Prostate gland (tissue), 2 donors: ENCODE measurements around the gene SLC43A2. TPM values are rescaled to one million over a fixed set of nuclear protein-coding genes. Genes with fewer than 3 reads are reported as not detected.

Experiments
- DNase-seq: peaks from one replicate; pipeline ENCODE4 v3.0.0-alpha.2; 2019; ENCODE audit warnings: low spot score
- H3K27ac ChIP-seq, 2 donors: fragments of 200-600 bp; sonication (generic); 2 replicates each; pipeline ENCODE4 v1.5.1; 2017 to 2019
- H3K27me3 ChIP-seq: fragments of 200-600 bp; sonication (generic); replicated peaks from 2 replicates; pipeline ENCODE4 v1.5.1; 2019; ENCODE audit not compliant: insufficient read depth
- H3K36me3 ChIP-seq, 2 donors: fragments of 200-600 bp; sonication (generic); 1 replicate in 1 of 2; 2 replicates in 1 of 2; pipeline versions ENCODE4 v1.5.1 to v1.8.1; 2017 to 2019
- H3K4me1 ChIP-seq: fragments of 200-600 bp; sonication (generic); replicated peaks from 2 replicates; pipeline ENCODE4 v1.5.1; 2019
- H3K4me3 ChIP-seq, 2 donors: fragments of 200-600 bp; sonication (generic); 2 replicates each; pipeline ENCODE4 v1.5.1; 2017 to 2019
- H3K9me3 ChIP-seq: fragments of 200-600 bp; sonication (generic); 2 replicates; pipeline ENCODE4 v1.5.1; 2017
- POLR2A ChIP-seq: fragments of 450-650 bp; IDR thresholded peaks from one replicate; pipeline ENCODE4 v1.6.1; 2016; ENCODE audit warnings: antibody characterized with exemption, mild to moderate bottlenecking
- POLR2AphosphoS5 ChIP-seq: sonication (generic); formaldehyde crosslinking; IDR thresholded peaks from one replicate; pipeline ENCODE4 v1.6.1; 2017; ENCODE audit warnings: antibody characterized with exemption
- WGBS: methylation state at CpG from one replicate; pipeline ENCODE4 v1.1.5; 2018; 5-methylcytosine and 5-hydroxymethylcytosine counted together
- intact Hi-C: fragments of 100-400 bp; cut with DNase I; formaldehyde crosslinking; loops from one replicate; pipeline ENCODE4 v1.14.2; 2022
- total RNA-seq, 2 donors: library from RNA; depleted of rRNA; stranded (reverse); fragments of >200 nt; gene quantifications; one replicate each; pipeline ENCODE4 v1.1.0, GENCODE V29; 2016
- TF ChIP-seq, protein P1 (sequence below), 4 experiments: fragments of 200-600 bp in 2 of 4; fragments of 450-650 bp in 2 of 4; sonication (generic) in 2 of 4; IDR thresholded peaks; 1 replicate in 3 of 4; 2 replicates in 1 of 4; pipeline ENCODE4 v1.5.1; 2016 to 2019; ENCODE audit warnings: antibody characterized with exemption in 4 of 4, mild to moderate bottlenecking in 2 of 4, moderate library complexity in 2 of 4

SLC43A2 gene
- total RNA-seq, 2 donors from 2014 or later = 11.8 to 14.8 TPM

DNA sequence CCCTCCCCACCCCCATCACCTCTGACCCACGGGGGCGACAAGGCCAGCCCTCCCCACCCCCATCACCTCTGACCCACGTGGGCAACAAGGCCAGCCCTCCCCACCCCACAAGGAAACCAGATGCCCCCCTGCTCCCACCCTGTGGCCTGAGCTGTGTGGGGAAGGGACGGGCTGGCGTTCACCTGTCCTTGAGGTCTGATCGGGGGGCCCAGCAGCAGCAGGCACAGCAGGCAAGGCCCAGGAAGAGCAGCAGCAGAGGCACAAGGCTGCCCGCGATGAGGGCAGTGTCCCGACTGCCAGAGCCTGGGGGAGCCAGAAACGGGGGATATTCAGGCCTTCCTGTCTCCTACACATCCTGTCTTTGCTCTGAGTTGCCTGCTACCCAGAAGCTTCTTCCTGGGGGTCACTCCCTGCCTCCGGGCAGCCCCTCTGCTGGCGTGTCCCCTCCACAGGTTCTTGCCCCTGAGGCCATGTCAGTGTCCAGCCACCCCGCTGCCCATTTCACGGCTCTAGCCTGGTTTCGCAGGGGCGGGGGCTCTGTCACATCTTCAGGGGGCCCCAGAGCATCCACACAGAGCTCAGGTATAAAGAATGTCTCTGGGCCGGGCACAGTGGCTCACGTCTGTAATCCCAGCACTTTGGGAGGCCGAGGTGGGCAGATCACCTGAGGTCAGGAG lies 10.1 kb upstream of the SLC43A2 start:
- Histone ChIP-seq H3K4me3 (no peak overlapping the region), H3K27ac (no peak overlapping the region), H3K36me3 (no peaks in the 10 kb centered on the region), H3K9me3 (no peaks in the 10 kb centered on the region), H3K27me3 (no peaks in the 10 kb centered on the region), H3K4me1 (peaks cover 2% of the 10 kb centered on the region)
- intact Hi-C loops = no loop called here
- no peak for DNase-seq
- WGBS = 78% methylated on average over 19 of the region's 19 CpGs
- TF ChIP-seq, protein P1, sequence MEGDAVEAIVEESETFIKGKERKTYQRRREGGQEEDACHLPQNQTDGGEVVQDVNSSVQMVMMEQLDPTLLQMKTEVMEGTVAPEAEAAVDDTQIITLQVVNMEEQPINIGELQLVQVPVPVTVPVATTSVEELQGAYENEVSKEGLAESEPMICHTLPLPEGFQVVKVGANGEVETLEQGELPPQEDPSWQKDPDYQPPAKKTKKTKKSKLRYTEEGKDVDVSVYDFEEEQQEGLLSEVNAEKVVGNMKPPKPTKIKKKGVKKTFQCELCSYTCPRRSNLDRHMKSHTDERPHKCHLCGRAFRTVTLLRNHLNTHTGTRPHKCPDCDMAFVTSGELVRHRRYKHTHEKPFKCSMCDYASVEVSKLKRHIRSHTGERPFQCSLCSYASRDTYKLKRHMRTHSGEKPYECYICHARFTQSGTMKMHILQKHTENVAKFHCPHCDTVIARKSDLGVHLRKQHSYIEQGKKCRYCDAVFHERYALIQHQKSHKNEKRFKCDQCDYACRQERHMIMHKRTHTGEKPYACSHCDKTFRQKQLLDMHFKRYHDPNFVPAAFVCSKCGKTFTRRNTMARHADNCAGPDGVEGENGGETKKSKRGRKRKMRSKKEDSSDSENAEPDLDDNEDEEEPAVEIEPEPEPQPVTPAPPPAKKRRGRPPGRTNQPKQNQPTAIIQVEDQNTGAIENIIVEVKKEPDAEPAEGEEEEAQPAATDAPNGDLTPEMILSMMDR (IDR thresholded peaks at IDR 0.05) = no peak
- TF ChIP-seq POLR2AphosphoS5 = no peak
- TF ChIP-seq POLR2A = no peak

DNA sequence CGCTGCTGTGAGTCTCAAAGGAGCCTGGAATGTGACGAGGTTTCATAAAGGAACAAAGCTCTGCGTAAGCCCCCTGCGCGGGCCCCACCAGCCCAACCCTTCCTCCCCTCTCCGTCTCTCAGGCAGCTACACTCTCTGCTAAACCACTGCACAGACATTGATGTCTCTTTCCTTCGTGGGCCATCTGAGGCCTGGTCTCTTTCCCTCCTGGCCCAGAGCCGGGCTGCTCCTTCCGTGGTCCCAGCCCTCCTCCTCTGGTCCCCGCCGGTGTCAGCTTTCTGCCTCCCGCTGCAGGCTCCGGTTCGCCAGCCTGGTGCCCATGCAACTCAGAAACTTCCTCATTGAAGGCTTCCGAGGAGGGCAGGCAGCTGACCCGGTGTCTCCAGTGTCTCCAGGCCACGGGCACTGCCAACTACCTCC lies 9.5 kb upstream of the SLC43A2 start:
- H3K27ac ChIP-seq = no peak overlapping the region
- H3K27me3 ChIP-seq = no peaks in the 10 kb centered on the region
- no peak overlapping the region for H3K4me3 ChIP-seq
- H3K36me3 ChIP-seq = no peaks in the 10 kb centered on the region
- DNase-seq = no peak
- intact Hi-C loops = no loop called here
- no peaks in the 10 kb centered on the region for H3K9me3 ChIP-seq
- TF ChIP-seq, protein P1 (IDR thresholded peaks at IDR 0.05) = no peak
- no peak for TF ChIP-seq POLR2AphosphoS5
- no peak for TF ChIP-seq POLR2A
- WGBS = 66% methylated on average over 17 of the region's 17 CpGs
- no peaks in the 10 kb centered on the region for H3K4me1 ChIP-seq

DNA sequence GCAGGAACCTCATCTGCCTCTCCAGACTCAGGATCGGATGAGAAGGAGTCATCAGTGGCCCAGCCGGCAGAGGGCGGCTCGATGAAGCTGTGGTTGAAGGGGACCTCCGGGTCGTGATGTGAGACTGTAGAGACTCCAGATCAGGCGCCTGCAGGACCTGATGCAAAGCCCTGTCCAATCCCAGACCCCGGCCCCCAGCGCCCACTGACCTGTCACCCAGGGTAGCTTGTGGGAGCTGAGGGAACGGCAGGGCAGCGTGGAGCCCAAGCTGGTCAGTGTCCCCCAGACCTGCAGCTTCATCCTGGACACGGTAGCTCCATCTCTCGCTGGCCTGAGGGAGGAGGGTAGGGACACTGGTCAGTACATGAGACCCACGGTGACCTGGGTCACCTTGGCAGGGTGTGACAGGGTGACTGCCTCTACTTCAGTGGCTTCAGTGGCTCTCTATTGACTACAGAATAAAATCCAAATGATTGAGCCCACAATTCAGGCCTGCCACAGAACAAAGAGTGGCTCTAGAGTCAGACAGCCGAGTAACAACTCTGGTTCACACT lies 8.2 kb upstream of the SLC43A2 start:
- H3K36me3 ChIP-seq = no peaks in the 10 kb centered on the region
- intact Hi-C loops = no loop called here
- no peaks in the 10 kb centered on the region for H3K4me1 ChIP-seq
- H3K4me3 ChIP-seq = no peak overlapping the region
- TF ChIP-seq POLR2A (no peak), POLR2AphosphoS5 (no peak)
- TF ChIP-seq, protein P1 (IDR thresholded peaks at IDR 0.05) = no peak
- WGBS = 93% methylated on average over 15 of the region's 15 CpGs
- no peak for DNase-seq
- no peak overlapping the region for H3K27ac ChIP-seq
- H3K9me3 ChIP-seq = no peaks in the 10 kb centered on the region
- no peaks in the 10 kb centered on the region for H3K27me3 ChIP-seq

DNA sequence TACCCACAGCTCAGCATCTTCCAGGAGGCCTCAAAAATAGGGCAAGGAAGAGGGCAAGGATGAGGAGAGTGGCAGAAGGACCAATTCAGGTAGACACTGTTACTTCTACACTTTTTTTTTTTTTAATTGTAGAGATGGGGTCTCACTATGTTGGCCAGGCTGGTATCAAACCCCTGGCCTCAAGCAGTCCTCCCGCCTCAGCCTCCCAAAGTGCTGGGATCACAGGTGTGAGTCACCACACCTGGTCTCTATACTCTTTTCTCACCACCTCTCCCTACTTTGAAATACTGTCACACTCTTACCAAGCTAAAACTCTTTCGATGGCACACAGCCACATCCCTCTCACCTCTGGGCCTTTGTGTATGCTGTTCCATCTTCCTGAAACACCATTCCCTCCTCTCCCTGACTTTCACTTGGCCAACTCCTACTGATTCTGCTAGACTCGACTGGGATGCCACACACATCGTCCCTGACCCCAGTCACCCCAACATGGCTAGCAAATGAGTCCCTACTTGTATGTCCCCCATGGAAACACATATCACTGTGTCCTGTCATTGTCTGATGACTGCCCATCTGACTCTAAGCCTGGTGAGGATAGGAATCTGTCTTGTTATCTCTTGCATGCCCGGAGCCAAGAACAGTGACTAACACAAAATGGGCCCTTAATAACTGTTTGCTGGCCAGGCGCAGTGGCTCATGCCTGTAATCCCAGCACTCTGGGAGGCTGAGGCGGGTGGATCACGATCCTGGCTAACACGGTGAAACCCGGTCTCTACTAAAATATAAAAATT lies 7.2 kb upstream of the SLC43A2 start:
- Histone ChIP-seq H3K9me3 (no peaks in the 10 kb centered on the region), H3K4me1 (no peaks in the 10 kb centered on the region), H3K27me3 (no peaks in the 10 kb centered on the region), H3K36me3 (no peaks in the 10 kb centered on the region), H3K4me3 (no peak overlapping the region), H3K27ac (no peak overlapping the region)
- no peak for DNase-seq
- intact Hi-C loops = no loop called here
- TF ChIP-seq, protein P1 (IDR thresholded peaks at IDR 0.05) = no peak
- no peak for TF ChIP-seq POLR2A
- no peak for TF ChIP-seq POLR2AphosphoS5
- 96% methylated on average over 10 of the region's 10 CpGs for WGBS
